HG03442 (cell line): ENCODE data around the gene MGA.

Experiments
- ATAC-seq: cut with Tn5 transposase; IDR thresholded peaks from one replicate; pipeline ENCODE4 v1.9.1; 2021; ENCODE audit warnings: mild to moderate bottlenecking, moderate library complexity; ENCODE audit not compliant: unreplicated experiment

The MGA gene

DNA sequence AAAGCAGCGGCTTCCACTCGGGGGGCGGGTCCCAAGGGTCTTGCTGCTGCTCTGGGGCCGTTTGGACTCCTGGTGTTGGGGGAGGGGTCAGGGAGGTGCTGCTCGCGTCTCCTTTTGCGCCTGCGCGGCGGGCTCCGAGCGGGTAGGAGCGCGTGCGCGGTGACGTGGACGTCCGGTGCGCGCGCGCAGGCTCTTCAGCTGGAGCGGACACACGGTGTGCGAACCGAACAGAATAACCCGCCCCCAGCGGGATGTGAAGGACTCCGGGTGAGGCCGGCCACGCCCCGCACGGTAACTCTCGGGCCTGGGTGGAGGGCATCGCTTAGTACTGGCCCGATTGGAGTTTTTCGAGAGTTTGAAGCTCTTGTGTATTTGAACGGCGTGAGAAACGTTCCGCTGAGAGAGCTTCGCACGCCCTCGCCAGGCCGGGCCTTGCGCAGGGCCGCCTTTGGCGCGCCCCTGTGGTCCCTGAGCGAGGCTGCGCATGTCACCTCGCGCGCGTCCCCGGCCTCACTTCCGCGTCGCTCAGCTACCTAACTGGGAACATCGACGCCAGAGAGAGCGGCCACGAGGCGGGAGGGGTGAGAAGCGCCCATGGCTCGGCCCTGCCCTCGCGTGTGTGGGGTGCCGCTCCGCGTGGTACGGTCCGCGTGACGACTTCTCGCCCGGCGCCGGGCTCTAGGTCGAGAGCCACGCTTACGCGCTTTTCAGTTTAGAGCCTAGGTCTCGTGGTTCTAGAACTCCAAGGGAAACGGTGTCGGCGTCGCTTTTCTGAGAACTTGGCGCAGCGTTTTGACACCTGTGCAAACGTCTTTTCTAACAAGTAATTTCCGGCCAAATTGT is at the start of gene MGA:
MGA (plus strand) TSS at position 171 of the 843 bp plus-strand sequence.
- peak; percentile 68 for ATAC-seq

DNA sequence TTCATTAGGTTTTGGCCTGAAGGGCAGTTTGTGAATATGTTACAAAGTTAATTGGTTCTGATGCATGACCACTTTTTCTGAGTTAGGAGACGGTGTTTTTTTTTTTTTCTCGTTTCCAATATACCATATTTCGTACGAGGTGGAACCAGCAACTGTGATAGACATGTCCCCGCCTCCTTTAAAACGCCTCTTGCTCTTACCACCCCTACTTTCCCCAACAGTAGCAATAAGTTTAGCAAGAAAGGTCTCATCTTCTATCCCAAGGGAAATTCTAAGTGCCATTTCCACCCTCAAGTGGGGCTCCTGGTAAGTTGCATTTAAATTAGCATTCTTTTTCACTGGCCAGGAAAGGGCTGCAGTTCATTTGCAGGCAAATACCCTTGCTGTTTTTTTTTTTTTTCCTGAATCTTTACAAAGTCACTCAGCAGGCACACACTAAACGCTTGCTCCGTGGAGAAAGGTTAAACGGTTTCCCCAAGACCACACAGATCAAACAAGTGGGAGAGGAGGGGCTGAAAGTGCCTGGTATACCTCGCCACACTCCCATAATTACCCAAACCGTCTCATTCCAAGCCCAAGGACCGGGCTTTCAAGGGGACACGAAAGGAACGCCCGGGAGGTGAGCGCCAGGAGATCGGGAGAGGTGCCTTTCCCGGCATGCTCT is 39.5 kb upstream of the MGA start:
- no peak for ATAC-seq

DNA sequence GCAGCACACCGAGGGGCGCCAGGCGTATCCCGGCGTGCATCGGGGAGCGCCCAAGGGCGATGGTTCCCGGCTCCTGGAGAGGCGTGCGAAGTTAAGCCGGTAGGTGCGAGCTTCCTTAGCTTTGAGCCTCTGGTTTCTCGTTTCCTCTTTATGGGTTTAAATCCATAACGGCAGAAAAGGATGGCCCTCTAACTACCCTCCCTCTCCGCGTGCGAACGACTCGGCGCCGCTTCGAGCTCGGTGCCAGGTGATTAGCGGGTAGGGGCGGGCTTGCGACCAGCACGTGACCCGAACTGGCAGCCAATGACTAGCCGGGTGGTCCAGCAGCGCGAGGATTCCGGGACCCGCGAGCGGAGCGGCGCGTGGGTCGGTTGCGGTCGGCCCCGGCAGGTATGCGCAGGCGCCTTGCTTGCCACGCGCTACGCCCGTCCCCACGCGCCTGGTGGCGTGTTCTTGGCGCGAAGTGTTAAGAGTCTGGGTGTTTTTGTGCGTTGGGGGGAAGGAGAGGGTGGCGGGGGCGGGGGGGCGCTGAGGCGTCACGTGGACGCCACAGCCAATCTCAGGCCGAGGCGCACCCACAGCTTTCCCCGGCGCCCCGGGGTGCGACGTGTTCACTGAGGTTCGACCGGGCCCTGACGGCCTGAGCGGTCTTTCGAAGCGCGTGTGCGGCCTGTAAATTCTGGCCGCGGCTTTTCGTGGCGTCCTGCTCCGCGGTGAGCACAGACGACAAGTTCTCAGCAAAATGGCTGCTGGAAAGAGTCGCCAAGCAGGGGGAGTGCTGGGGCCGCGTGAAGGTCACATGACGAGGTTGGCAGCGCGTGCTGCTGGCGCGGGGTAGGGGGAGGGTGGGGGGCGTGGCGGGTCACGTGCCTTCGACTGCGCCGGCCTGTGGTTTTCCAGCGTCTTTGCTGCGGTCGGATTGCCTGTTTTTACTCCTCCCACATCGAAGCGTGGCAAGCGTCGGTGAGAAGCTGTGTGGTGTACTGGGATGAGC is 38.7 kb upstream of the MGA start:
- ATAC-seq = peak; percentile 58

DNA sequence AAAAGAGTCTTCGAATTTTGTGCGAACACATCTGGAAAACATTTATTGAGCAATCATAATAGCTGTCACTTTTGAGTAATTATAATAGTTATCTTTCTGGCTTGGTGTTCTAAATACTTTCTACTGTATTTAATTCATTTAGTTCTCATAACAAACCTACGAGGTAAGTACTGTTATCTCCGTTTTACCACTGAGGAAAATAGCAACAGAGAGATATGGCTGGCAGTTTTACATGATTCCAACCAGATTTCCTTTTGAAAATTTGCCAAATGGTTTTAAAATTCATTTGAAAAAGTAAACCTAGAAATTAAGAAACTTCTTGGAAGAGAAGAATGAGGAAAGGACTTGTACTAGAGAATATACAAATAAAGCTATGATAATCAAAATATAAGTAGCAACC is 37.3 kb upstream of the MGA start:
- no peak for ATAC-seq

DNA sequence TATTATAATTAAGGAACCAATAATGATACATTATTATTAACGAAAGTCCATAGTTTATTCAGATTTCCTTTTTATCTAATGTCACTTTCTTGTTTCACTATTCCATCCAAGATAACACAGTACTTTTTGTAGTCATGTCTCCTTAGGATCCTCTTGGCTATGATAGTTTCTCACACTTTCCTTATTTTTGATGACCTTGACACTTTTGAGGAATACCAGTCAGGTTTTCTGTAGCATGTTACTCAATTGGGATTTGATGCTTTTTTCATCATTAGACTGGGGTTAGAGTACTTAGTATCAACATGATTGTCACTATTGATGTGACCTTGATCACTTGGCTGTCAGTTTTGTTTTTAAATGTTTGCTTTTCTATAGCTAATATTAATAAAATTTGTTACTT is 33.0 kb upstream of the MGA start:
- ATAC-seq = no peak

DNA sequence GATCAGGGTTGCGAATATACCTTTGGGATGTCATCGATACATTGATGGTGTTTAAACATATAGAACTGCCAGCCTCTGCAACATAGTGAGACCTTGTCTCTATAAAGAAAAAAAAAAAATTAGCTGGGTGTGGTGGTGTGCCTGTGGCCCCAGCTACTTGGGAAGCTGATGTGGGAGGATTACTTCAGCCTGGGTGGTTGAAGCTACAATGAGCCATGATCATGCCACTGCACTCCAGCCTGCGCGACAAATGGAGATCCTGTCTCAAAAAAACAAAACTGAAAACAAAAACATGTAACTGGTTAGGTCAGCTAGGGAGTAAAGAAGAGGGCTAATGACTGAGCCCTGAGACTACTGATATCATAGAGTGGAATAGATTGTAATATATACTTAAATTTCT is 30.7 kb upstream of the MGA start:
- ATAC-seq = no peak

DNA sequence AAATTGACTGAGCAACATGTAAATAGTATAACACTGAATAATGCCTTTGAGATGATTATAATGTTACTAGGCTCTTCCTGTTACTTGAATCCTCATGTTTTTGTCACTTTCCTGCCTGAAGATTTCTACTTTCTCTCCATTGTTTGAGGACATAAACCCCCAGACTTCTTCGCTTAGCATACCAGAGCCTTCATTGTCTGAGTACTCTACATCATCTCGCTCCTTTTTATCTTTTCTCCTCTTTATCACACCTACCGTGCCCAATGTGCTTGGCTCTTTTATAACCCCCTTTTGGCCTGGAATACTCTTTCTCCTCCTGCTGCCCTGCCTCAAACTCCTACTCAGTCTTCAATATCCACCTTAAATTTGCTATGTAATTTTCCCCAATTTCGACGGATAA is 30.3 kb upstream of the MGA start:
- ATAC-seq = no peak

DNA sequence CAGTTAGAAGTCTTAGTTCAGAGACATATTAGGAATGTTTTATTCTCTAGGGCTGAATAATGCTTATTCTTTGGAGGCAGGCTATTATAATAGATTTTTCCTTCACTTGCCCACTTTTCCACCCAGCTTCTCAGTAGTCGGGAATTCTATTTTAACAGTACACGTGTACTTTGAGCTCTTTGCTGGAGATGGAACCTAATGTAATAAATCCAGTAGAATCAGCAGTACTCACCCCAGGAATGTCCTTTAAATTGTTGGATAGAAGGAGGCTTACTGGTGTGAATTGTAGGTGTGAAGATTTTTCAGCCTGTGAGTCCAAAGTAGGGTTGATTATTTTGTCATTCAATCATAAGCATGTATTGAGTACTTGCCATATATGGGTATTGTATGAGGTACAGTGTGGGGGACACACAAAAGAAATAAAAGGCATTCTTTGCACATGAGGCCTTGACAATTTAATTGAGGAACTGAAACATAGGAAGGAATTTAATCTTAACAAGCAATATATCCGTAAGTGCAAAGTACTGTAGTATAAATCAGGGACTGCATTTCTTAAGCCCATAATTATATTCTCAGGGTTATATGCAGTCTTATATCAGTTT is 29.5 kb upstream of the MGA start:
- ATAC-seq = no peak

DNA sequence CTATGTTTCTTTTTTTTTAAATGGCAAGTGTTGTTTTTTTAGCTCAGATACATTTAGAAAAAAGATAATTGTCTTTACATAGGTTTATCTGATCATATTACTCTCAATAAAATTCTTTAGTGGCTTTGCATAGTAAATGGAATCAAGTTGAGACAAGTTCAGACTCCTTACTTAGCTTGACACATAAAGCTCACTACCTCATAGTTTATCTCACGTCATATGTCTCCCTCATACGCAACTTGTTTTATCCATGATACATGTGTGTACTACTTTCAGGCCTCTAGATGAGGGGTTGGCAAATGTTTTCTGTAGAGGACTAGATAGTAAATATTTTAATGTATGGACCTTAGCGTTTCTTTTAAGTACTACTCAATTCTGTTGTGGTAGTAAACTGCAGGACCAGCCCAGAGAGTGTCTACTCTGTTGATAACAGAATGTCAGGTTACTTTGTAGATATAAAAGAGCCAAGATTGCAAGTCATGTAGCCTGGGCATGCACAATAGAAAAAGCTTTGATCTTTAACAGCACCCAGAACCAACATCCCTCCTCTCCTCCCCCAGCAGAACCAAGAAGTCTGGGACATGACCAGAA is 28.2 kb upstream of the MGA start:
- ATAC-seq = no peak

DNA sequence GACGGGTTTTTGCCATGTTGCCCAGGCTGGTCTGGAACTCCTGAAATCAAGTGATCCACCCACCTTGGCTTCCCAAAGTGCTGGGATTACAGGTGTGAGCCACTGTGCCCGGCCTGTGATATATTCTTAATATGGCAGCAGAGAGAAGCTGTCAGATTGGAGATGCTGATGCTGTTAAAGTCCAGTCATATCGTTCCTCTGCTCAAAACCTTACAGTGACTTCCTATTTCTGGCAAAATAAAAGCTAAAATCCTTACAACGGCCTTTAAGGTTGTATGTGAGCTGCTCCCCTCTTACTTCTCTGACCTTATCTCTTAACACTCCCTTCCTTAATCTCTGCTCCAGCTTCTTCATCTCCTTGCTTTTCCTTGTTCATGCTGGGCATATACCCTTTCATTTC is 26.6 kb upstream of the MGA start:
- ATAC-seq = no peak

DNA sequence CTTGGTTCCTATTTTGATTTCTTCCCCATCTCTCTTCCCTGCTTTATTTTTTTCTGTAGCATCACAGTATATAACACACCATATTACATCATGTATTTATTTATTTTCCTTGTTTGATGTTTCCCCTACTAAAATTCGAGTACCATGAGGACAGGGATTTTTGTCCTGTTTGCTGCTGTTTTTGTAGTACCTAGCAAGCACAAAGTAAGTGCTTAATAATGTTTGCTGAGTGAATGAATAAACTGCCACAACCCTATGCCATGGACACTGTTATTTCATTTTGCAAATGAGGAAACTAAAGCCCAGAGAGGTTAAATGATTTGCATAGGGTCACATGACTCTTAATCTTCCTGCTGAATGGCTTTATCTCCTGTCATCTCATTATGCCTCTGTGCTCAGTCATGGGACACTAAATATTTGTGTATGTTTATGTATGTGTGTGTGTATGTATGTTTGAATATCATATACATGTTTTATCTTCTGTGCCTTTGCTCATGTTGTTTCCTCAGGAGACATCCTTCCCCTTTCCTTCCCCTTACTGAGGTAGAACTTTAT is 26.1 kb upstream of the MGA start:
- no peak for ATAC-seq

DNA sequence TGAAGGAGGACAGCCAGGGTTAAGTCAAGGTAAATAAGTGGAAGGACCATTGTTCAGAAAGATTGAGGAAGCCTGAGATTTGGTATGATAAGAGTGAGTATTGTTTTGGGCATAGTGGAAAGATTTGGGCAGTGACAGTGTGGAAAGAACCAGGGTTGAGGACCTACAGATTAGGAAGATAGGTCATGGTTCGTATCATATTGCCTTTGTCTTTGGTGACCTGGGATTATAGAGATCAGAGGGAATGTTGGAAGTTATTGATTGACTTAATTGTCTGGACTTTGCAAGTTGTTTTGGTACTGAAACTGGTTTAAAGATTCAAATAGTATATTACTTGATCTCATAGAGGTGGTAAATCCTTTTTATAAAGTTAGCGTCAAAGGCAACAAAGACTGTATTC is 23.1 kb upstream of the MGA start:
- ATAC-seq = no peak

DNA sequence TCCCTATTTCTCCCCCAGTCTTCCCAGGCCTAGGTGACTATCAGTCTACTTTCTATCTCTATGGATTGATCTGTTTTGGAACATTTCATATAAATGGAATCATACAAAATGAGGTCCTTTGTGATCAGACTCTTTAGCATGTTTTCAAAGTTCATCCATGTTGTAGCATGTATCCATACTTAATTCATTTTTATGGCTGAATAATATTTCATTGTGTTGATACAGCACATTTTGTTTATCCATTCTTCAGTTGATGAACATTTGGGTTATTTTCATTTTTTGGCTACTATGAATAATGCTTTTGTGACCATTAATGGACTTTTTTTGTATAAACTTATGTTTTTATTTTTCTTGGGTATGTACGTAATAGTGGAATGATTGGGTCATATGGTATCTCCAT is 19.2 kb upstream of the MGA start:
- no peak for ATAC-seq

DNA sequence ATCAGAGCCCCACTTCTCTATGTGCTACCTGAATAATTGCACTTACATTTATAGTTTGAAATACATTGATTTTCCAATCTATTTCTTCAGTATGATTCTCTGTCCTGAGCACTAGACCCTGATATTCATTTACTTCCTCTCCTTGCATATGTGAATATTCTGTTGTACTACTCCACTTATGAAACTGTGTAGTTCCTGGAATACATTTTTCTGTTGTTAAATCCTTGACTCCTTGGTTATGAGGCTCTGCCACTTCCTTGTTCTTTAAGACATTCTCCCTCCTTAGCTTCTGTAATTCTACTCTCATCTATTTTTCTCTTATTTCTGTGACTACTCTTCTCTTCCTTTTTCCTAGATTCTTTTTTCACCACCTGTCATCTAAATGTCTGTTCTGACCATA is 12.9 kb upstream of the MGA start:
- ATAC-seq = no peak

DNA sequence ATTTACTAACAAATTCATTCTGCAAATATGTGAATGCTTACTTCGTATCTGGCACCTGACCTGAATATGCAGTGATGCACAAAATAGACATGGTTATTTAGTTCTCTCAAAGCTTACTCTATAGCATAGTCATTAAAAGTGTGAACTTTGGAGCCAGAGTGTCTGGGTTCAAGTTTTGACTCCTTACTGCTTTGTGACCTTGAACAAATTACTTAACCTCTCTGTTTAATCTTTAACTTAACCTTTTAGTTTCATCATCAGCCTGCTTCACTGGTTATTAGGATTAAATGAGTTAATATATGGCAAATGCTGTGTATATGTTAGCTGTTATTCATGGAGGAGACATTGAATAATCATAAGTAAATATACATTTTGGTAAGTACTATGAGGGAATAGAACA is 12.1 kb upstream of the MGA start:
- no peak for ATAC-seq

DNA sequence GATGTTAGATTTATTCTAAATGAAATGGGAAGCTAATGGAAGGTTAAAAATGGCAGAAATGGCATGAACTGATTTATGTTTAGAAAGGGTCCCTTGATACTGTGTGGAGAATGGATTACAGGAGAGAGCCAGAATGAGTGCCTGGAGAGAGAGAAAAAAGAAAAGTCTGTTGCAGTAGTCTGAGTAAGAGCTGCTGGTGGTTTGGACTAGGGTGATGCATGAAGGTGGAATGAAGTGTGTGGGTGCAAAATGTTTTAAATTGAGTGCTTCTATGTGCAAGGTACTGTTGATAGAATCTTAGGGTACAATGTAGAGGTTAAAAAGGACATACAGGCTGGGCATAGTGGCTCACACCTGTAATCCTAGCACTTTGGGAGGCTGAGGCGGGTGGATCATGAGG is 11.4 kb upstream of the MGA start:
- no peak for ATAC-seq

DNA sequence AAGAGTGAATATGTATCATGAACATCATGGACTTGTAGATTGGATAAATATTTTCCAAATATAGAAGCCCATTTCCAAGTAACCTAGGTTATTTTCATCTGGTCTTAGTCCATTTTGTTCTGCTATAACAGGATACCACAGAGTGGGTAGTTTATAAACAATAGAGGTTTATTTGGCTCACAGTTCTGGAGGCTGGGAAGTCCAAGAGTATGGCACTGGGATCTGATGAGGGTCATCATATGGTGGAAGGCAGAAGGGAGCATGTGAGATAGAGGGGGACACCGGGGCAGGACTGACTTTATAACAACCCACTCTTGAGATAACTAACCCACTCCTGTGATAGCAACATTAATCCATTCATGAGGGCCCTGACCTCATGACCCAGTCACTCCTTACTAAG is 9.4 kb upstream of the MGA start:
- ATAC-seq = no peak

DNA sequence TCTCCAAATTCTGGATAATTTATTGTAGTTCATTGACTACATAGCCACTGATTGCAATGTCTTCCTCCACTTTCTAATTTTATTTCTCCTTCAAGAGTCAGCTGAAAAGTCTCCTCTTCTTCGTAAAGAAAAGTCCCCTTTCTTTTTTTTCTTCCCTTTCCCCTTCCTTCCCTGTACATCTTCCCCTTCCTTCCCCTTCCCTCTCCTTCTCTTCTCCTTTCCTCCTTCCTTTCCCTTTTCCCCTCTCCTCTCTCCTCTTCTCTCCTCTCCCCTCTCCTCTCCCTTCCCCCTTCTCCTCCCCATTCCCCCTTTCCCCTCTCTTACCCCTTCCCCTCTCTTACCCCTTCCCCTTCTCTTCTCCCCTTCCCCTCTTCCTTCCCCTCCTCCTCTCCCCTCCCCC is 8.8 kb upstream of the MGA start:
- no peak for ATAC-seq

DNA sequence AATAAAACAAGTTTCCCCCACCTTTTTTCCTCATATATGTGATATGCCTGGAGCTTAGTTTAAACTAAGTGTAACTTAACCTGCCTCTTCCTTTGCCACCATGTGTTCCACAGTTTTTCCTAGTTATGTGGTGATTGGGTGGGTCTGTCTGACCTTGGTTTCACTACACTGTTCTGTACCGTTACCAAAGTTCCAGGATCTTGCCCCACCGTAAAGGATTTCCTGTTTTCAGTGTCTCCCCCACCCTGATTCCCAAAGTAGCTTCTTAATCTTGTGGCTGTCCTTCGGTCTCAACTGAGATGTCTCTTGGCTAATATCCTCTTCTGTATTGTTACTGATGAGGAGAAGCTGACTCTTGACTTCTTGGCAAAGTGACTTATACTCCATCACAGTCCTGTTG is 6.4 kb upstream of the MGA start:
- no peak for ATAC-seq

DNA sequence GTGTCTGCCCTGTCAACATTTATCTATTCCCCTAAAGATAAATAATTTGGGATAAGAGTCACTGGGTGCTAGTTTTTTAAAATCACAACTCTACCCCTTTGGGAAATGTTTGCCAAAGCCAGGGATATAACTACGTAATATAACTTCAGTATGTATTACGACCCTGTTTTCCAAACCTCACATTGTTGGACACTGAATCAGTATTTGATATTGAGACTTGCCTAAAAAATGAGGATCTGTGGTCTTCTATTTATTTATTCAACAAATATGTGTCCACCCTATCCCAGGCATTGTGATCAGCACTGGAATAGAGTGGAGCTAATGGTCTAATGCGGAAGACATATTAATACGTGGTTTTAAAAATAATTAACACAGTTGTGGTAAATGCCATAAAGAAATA is 4.5 kb upstream of the MGA start:
- no peak for ATAC-seq
